HepG2 (cell line): ENCODE data around the gene ANKRD2. TPM values are rescaled to one million over a fixed set of nuclear protein-coding genes. Genes with fewer than 3 reads are reported as not detected.

ENCODE experiments used
- ATAC-seq: fragments of 200-7000 bp; cut with Tn5 transposase; 3 replicates; pipeline ENCODE4 v1.9.1; 2020; ENCODE audit warnings: mild to moderate bottlenecking, moderate library complexity
- BruUV-seq: library from RNA; stranded (reverse); fragments of 400-500 nt; replicated peaks from 2 replicates; lab custom pipeline; 2021; lab: Mats Ljungman, UMichigan
- CTCF ChIA-PET: fragments of 300-600 bp; formaldehyde crosslinking; extraction: SDS; loops from one replicate; lab custom pipeline; 2021; ENCODE audit warnings: low total read pairs, inconsistent platforms, low intra/inter-chr PET ratio; lab: Yijun Ruan, JAX
- POLR2A ChIA-PET: fragments of 350-600 bp; sonication (Branson Sonifier 250); formaldehyde crosslinking; loops from one replicate; lab custom pipeline; 2020; ENCODE audit warnings: antibody characterized with exemption, inconsistent platforms; lab: Yijun Ruan, JAX
- DNase-seq: peaks from one replicate; pipeline ENCODE4 v3.0.0-alpha.2; 2015; ENCODE audit warnings: low spot score
- FAIRE-seq: peaks from 3 replicates; lab custom pipeline; 2011; peaks lifted over from hg19 to GRCh38; lab: Jason Lieb, UNC
- H2AFZ ChIP-seq: one replicate; pipeline ENCODE4 v1.6.1; 2011; ENCODE audit warnings: low read length, inconsistent platforms
- H3K27ac ChIP-seq: fragments of 300-600 bp; 3 replicates; pipeline ENCODE4 v1.8.0; 2011; ENCODE audit warnings: mixed run types, mild to moderate bottlenecking, mixed read lengths, low read length, inconsistent platforms; ENCODE audit not compliant: insufficient read depth; ENCODE audit errors: extremely low read length
- H3K27me3 ChIP-seq, 2 experiments: fragments of 200-600 bp in 1 of 2; 2 replicates in 1 of 2; 3 replicates in 1 of 2; pipeline versions ENCODE4 v1.6.0 to v1.8.0; 2011; ENCODE audit warnings: low read length in 2 of 2, mild to moderate bottlenecking in 2 of 2, moderate library complexity in 2 of 2, inconsistent platforms in 1 of 2; ENCODE audit not compliant: insufficient read depth in 2 of 2, control insufficient read depth in 1 of 2
- H3K36me3 ChIP-seq, 2 experiments: fragments of 200-600 bp in 1 of 2; replicated peaks in 1 of 2; 2 replicates in 1 of 2; 3 replicates in 1 of 2; pipeline versions ENCODE4 v1.5.1 to v1.8.0; 2011; ENCODE audit warnings: low read length in 2 of 2, inconsistent platforms in 1 of 2; ENCODE audit not compliant: insufficient read depth in 2 of 2, control insufficient read depth in 1 of 2
- H3K4me1 ChIP-seq: 2 replicates; pipeline ENCODE4 v1.5.1; 2012; ENCODE audit warnings: low read length, inconsistent platforms; ENCODE audit not compliant: insufficient read depth
- H3K4me2 ChIP-seq: 2 replicates; pipeline ENCODE4 v1.6.0; 2011; ENCODE audit warnings: low read depth, low read length, inconsistent platforms
- H3K4me3 ChIP-seq, 3 experiments: fragments of 200-600 bp in 1 of 3; sonication (generic), shearing (Covaris generic) in 1 of 3; replicated peaks in 1 of 3; 2 replicates each; pipeline ENCODE4 v1.5.1; 2011 to 2016; ENCODE audit warnings: low read length in 3 of 3, inconsistent platforms in 2 of 3, low read depth in 2 of 3, mild to moderate bottlenecking in 2 of 3, control low read depth in 1 of 3, mixed read lengths in 1 of 3; ENCODE audit not compliant: insufficient read depth in 1 of 3
- H3K79me2 ChIP-seq: one replicate; pipeline ENCODE4 v1.6.1; 2011; ENCODE audit warnings: low read length, inconsistent platforms; ENCODE audit not compliant: insufficient read depth
- H3K9ac ChIP-seq: 2 replicates; pipeline ENCODE4 v1.6.0; 2011; ENCODE audit warnings: mild to moderate bottlenecking, low read depth, low read length, inconsistent platforms; ENCODE audit not compliant: insufficient read depth
- H3K9me3 ChIP-seq: 2 replicates; pipeline ENCODE4 v1.5.1; 2012; ENCODE audit warnings: mild to moderate bottlenecking, low read length
- H4K20me1 ChIP-seq: 2 replicates; pipeline ENCODE4 v1.6.0; 2011; ENCODE audit warnings: inconsistent platforms, mild to moderate bottlenecking, low read length, moderate library complexity; ENCODE audit not compliant: insufficient read depth
- DDIT3 ChIP-seq: sonication (generic); formaldehyde crosslinking; IDR thresholded peaks from 2 replicates; pipeline ENCODE4 v1.4.0; 2020; ENCODE audit warnings: mild to moderate bottlenecking, missing genetic modification reagents
- E2F2 ChIP-seq: sonication (generic); formaldehyde crosslinking; IDR thresholded peaks from 2 replicates; pipeline ENCODE4 v1.4.0; 2020; ENCODE audit warnings: missing genetic modification reagents, borderline replicate concordance
- KMT2A ChIP-seq: sonication (generic); formaldehyde crosslinking; IDR thresholded peaks from 2 replicates; pipeline ENCODE4 v1.4.0; 2020; ENCODE audit warnings: missing genetic modification reagents
- MAZ ChIP-seq, 2 experiments: sonication (generic) in 1 of 2; formaldehyde crosslinking in 1 of 2; IDR thresholded peaks; 2 replicates each; pipeline versions ENCODE4 v1.5.0 to v1.6.1; 2012 to 2020; ENCODE audit warnings: low read depth in 2 of 2, mild to moderate bottlenecking in 2 of 2, borderline replicate concordance in 1 of 2, improper control_type of control experiment in 1 of 2, low read length in 1 of 2, missing genetic modification reagents in 1 of 2, moderate library complexity in 1 of 2
- PHF8 ChIP-seq: sonication (generic); formaldehyde crosslinking; IDR thresholded peaks from 2 replicates; pipeline ENCODE4 v1.5.0; 2020; ENCODE audit warnings: missing genetic modification reagents
- SYNCRIP ChIP-seq: fragments of 200-400 bp; formaldehyde crosslinking; IDR thresholded peaks from 2 replicates; pipeline ENCODE4 v1.6.1; 2018; ENCODE audit warnings: mild to moderate bottlenecking, low read depth, low read length; ENCODE audit not compliant: insufficient read depth
- TRIM22 ChIP-seq: fragments of 450-650 bp; IDR thresholded peaks from 2 replicates; pipeline ENCODE4 v1.6.1; 2017
- ZBTB7A ChIP-seq: sonication (generic); formaldehyde crosslinking; IDR thresholded peaks from 2 replicates; pipeline ENCODE4 v1.8.0; 2022; ENCODE audit warnings: mild to moderate bottlenecking, missing genetic modification reagents
- ZKSCAN1 ChIP-seq: fragments of 150-350 bp; IDR thresholded peaks from 2 replicates; pipeline ENCODE4 v1.6.1; 2014; ENCODE audit warnings: low read length
- ZNF18 ChIP-seq: sonication (generic); formaldehyde crosslinking; IDR thresholded peaks from 2 replicates; pipeline ENCODE4 v1.8.0; 2022; ENCODE audit warnings: mild to moderate bottlenecking, missing genetic modification reagents; ENCODE audit not compliant: insufficient replicate concordance
- ZNF44 ChIP-seq: sonication (generic); formaldehyde crosslinking; IDR thresholded peaks from 2 replicates; pipeline ENCODE4 v1.5.1; 2020; ENCODE audit warnings: mild to moderate bottlenecking, missing genetic modification reagents
- ZNF704 ChIP-seq: sonication (generic); formaldehyde crosslinking; IDR thresholded peaks from 2 replicates; pipeline ENCODE4 v1.8.1; 2023; ENCODE audit warnings: mild to moderate bottlenecking, inconsistent platforms, moderate library complexity, missing genetic modification reagents, borderline replicate concordance
- ZNF878 ChIP-seq: sonication (generic); formaldehyde crosslinking; IDR thresholded peaks from 2 replicates; pipeline ENCODE4 v1.8.1; 2023; ENCODE audit warnings: mild to moderate bottlenecking, missing genetic modification reagents, moderate library complexity
- WGBS: methylation state at CpG from one replicate; pipeline ENCODE4 v1.1.6; 2017; ENCODE audit warnings: low lambda C conversion rate; 5-methylcytosine and 5-hydroxymethylcytosine counted together
- in situ Hi-C: cut with HindIII; loops from 2 replicates; pipeline ENCODE4 v1.10.0; 2017; ENCODE audit warnings: low pct_unique_long_range_greater_than_20kb; ENCODE audit not compliant: extremely low pct_ligation_motif_present
- intact Hi-C: fragments of 100-400 bp; cut with micrococcal nuclease; formaldehyde crosslinking; loops from one replicate; pipeline ENCODE4 v1.10.0; 2022; ENCODE audit not compliant: unreplicated experiment
- polyA plus RNA-seq, 8 experiments: library from polyadenylated mRNA; depleted of rRNA in 3 of 8; stranded (reverse) in 7 of 8; unstranded in 1 of 8; fragments of >200 nt; fragmentation: Illumina TruSeq in 4 of 8; extraction: Trizol in 4 of 8; gene quantifications; 2 replicates each; pipeline versions ENCODE4 v1.2.1 to v1.2.3, GENCODE V29; 2011 to 2016; ENCODE audit warnings: low read depth in 4 of 8, missing spikeins in 1 of 8, mixed read lengths in 1 of 8; ENCODE audit not compliant: insufficient read depth in 1 of 8
- total RNA-seq, 5 experiments: library from RNA; depleted of rRNA; stranded (reverse); fragments of >200 nt; fragmentation: Illumina TruSeq; extraction: Trizol; gene quantifications; 2 replicates each; pipeline ENCODE4 v1.2.3, GENCODE V29; 2016; ENCODE audit warnings: low read depth in 1 of 5

ANKRD2 gene
- total and polyA plus RNA-seq, 2 of the 13 experiments (the other 11 are each of a cell fraction or from before 2014, with no cell fraction given): not detected

GRCh38 chr10:97632949-97633884, 60.6 kb downstream of the ANKRD2 start, which contains the start of gene MORN4:
Gene MORN4 (minus strand): TSS chr10:97633500. CDS start chr10:97619653, 13,847 bp downstream.
- ATAC-seq: peak; percentile 99
- Histone ChIP-seq H3K27ac (peak within 1 kb of the TSS; percentile 53), H3K36me3 (no peaks in the 10 kb centered on the region), H3K9me3 (no peaks in the 10 kb centered on the region), H3K4me1 (peaks cover 26% of the 10 kb centered on the region), H3K4me2 (peak within 1 kb of the TSS; percentile 74), H3K4me3 (peak within 1 kb of the TSS; percentile 59 to 81 (median 78)), H3K79me2 (no peaks in the 10 kb centered on the region), H4K20me1 (no peaks in the 10 kb centered on the region), H2AFZ (peak within 1 kb of the TSS; percentile 92), H3K27me3 (no peaks in the 10 kb centered on the region), H3K9ac (peak within 1 kb of the TSS; percentile 66)
- WGBS: 28% methylated on average over 25 of the region's 62 CpGs
- intact Hi-C loops (no loop called here), in situ Hi-C loops (no loop called here)
- CTCF ChIA-PET: no interaction called here
- BruUV-seq: TSS peak; percentile 78
- POLR2A ChIA-PET: interaction anchor here (0.8 to 1.2 kb wide), 2 partner anchors 49 to 103 kb away, joined by 4 to 5 read pairs; partner anchors contain the start of genes HOGA1 and ZFYVE27
- FAIRE-seq: peak; percentile 65
- peak; percentile 88 for DNase-seq
- TF ChIP-seq E2F2 (no peak), TRIM22 (no peak), KMT2A (CRISPR knock-in tag) (peak; percentile 77), SYNCRIP (no peak), ZNF704 (no peak), ZBTB7A (CRISPR knock-in tag) (peak; percentile 60; the same call in 1 of the 2 replicates), PHF8 (CRISPR knock-in tag) (peak; percentile 62), MAZ (IDR thresholded peaks at IDR 0.05; ENCODE audit: borderline replicate concordance, low read depth, low read length) (peak; percentile 45; the same call in 1 of the 2 replicates), MAZ (CRISPR knock-in tag; IDR thresholded peaks at IDR 0.05; ENCODE audit: low read depth) (peak; percentile 74; the same call in 1 of the 2 replicates), ZNF18 (CRISPR knock-in tag) (peak; percentile 40), ZNF878 (CRISPR knock-in tag) (no peak), DDIT3 (CRISPR knock-in tag) (no peak), ZKSCAN1 (peak; percentile 88), ZNF44 (CRISPR knock-in tag) (no peak)
